HUDEP-2 (cell line): ENCODE data around the gene PLCB3.

ENCODE experiments used
- DNase-seq, 76 experiments: peaks; one replicate each; lab custom pipeline; 2025; ENCODE audit not compliant: unreplicated experiment in 76 of 76; lab: John Stamatoyannopoulos, UW

Gene PLCB3

DNA sequence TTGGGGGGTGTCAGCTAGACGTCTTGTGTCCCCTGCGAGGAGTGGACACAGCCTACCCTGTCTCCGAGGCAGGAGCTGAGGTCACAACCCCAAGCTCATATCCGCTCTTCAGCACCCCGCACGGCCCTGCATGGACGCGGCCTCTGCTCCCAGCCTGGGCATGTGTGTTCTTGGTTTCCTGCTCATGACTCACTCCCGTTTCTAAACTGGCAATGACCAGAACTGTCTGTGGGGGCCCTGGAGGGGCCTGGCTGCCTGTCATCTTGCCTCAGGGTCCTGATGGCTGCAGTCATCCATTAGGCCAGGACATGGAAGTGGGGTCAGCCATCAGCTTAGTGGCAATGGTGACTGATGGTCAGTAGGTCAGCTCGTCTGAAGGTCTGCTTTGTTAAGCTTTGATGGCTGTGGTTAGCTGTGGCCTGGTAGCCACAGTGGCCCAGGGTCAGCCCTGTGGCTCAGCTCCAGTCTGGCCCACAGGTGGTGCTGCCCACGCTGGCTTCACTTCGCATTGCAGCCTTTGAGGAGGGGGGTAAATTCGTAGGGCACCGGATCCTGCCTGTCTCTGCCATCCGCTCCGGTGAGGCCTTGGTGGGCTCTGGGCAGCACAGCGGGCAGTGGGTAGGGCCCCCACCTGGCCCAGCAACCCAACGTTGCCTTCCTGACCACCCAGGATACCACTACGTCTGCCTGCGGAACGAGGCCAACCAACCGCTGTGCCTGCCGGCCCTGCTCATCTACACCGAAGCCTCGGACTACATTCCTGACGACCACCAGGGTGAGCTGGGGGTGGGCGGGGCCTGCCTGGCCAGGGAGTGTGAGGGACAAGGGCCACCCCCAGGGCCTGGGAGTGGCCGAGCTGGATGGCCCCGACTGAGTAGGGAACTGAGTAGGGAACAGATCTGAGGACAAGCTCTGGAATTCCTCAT, 12.0 kb downstream of the PLCB3 start:
- no peak for DNase-seq

DNA sequence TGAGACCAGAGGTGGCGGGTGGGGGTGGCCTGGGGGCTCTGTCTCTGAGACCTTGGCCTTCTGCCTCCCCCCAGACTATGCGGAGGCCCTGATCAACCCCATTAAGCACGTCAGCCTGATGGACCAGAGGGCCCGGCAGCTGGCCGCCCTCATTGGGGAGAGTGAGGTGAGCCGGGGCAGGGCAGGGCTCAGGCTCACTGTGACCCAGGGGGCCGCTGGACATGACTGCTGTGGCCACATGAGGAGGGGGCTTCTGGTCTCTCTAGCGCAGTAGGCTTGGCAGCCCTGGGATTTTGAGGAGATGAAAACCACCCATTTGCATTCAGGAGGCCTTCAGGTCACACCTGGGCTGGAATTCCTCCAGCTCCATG, 12.6 kb downstream of the PLCB3 start:
- DNase-seq: no peak

DNA sequence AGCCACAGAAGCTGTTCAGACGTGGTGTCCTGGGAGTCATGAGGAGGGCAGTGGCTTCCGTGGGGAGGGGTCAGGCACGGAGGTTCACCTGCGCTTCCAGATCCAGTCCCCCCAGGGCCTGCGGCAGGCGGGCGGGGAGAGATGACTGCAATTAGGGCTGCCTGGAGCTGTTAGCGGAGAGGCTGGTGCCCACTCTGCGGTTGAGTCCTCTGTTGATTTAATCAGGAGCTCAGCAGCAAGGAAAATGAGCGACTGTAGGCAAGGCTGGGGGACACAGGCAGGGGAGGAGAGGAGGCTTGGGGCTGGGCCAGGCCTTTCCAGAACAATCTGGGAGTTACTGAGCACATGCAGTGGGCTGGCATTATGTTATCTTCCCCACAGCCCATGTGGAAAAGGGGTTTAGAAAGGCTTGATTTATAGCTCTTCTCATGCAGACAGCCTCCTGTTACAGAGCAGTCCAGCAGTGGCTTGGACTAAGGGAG, 13.1 kb downstream of the PLCB3 start:
- no peak for DNase-seq

DNA sequence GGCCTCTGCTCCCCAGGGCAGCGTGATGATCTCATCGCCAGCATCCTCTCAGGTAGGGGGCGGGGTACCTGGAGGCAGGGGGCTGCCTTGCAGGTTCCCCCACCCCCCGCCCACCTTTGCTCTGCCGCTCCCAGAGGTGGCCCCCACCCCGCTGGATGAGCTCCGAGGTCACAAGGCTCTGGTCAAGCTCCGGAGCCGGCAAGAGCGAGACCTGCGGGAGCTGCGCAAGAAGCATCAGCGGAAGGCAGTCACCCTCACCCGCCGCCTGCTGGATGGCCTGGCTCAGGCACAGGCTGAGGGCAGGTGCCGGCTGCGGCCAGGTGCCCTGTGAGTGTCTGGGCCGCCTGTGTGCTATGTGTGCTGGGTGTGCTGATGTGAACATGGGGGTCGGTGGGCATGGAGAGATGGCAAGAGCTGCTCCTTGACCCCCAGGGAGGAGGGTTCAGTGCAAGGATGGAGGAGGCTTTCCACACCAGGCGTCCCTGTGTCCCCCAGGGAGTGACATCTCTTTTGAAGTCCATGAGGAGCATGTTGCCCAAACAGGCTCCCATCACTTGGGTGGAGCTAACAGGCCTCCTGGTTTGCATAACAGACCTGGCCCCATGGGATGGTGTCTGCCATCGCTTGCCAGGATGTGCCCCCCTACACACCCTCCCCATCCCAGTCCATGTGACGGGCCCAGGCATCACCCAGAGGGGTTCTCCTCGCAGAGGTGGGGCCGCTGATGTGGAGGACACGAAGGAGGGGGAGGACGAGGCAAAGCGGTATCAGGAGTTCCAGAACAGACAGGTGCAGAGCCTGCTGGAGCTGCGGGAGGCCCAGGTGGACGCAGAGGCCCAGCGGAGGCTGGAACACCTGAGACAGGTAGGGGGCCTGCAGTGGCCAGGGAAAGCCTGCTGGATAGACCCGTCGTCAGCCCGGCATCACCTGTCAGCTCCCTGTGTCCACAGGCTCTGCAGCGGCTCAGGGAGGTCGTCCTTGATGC, 14.1 kb downstream of the PLCB3 start:
- DNase-seq: no peak

GRCh38 chr11:64266339-64266738, 15.0 kb downstream of the PLCB3 start:
- DNase-seq: no peak

DNA sequence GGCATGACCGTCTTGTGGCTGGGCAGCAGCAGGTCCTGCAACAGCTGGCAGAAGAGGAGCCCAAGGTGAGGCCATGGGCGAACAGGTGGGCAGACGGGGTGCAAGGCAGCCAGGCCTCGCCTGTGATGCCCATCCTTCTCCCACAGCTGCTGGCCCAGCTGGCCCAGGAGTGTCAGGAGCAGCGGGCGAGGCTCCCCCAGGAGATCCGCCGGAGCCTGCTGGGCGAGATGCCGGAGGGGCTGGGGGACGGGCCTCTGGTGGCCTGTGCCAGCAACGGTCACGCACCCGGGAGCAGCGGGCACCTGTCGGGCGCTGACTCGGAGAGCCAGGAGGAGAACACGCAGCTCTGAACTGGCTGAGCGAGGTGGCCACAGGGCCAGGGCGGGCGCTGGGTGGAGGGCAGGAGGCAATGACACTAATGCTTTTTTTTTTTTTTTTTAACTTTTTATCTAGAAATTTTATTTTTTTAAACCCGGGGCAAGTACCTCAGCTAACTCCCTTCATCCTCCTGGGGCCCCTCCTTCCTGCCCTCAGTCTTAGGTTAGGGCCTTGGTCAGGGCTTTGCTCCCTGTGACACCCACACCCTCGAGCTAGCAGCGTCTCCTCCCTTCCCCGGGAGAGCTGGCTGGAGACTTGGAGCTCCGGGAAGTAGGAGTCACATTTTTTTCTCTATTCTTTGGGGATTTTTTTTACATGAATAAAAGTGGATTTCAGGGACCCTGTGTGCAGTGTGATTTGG, 16.0 kb downstream of the PLCB3 start:
- DNase-seq: no peak

- peak in 45 of 76 experiments; percentile 10 to 63 (median 41) for DNase-seq
These were observed 16.9 kb downstream of the PLCB3 start for GRCh38 chr11:64268025-64268892.

DNA sequence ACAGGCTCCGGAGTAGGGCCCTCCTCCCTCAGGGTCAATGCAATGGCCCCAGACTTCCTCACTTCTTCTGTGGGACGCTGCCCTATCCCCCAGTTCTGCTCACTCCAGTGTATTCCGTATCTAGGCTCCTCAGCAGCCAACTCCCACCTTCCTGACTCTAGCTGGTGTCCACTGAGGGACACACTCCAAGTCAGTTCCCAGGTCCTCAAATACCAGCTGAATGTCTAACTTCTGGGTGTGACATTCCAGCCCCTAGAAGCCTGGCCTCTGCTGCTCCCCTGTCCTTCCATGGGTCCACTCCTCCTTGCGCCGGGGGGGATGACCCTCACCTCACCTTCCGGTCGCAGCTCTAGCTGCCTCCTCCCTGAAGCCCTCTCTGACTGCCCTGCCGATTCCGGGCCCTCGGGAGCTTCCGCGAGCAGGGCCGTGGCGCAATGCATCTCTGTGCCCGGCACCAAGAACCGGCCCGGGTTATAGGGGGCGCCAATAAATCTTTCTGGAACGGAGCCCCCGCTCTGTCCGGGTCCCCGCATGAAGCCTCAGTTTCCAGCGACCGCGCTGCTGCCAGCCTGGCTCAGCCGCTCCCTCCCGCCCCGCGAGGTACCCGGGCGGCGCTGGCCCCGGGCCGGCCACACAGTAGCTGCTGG, 17.7 kb downstream of the PLCB3 start:
- DNase-seq: peak in 48 of 76 experiments; percentile 9 to 72 (median 32)

GRCh38 chr11:64269540-64270220, 18.4 kb downstream of the PLCB3 start:
- DNase-seq: peak in 75 of 76 experiments; percentile 71 to 99 (median 97)

DNA sequence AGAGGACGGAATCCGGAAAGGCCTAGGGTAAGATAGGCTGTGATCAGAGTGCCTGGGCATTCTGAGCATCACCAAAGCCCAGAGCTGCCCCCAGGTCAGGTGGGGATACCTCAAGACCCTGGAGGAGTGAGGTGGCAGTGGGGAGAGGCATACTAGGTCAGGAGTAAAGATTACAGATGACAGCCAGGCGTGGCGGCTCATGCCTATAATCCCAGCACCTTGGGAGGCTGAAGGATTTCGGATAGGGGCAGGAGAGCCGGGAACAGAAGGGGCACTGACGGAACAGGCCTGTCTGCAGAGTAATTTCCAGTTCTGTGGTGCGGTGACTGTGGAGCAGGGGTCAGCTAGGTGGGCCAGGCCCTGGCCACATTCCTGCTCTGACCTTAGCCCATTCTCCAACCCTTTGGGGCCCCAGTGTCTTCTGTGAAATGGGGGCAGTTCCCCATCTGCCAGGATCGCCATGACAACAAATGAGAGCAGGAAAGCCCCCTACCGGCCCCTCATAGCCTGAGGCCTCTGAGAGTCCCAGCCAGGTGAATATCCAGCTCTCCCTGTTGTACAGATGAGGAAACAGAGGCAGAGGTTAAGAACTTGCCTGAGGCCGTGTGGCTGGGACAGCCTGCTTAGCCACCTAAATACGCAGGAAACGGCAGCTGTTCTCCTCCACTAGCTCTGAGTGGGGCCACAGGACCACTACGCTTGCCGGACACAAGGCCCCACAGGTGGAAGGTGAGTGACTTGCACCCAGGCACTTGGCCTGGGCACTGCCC, 23.9 kb downstream of the PLCB3 start:
- DNase-seq: no peak

GRCh38 chr11:64275841-64276240, 24.5 kb downstream of the PLCB3 start:
- DNase-seq: no peak

DNA sequence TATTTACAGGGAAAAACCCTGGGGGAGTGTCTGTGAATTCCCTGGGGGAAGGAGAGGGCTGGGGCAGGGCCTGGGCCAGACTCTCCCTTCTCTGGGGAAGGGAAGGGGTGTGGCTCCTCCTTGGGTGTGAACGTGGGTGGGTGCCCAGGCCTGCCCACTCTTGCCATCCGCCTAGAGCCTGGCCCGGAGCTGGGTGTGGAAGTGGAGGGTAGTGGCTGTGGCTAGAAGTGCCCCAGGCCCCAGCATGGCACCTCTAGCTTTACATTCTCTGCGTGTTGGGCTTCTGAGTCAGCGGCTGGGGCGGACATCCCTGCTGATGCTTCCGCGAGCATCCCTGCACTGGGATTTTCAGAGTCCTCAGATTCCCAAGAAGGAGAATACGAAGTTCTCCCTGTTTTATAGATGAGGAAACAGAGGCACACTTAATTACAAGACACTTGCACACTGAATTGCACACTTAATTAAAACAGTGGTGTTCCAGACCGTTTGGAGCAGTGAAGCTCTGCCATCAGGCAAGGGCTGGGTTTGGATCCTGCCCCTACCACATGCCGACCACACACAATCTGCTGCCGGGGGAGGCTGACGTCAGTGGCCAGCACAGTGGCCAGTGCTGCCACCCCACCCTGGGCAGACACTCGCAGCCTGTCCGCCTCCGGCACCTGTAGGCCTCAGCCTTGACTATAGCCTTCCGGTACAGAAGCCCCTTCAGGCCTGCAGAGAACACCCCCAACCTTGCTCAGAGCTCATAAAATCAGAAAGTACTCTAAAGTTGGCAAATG, 25.5 kb downstream of the PLCB3 start:
- DNase-seq: peak in 42 of 76 experiments; percentile 17 to 66 (median 40)

GRCh38 chr11:64278576-64279190, 27.4 kb downstream of the PLCB3 start:
- DNase-seq: no peak

- no peak for DNase-seq
These were observed 30.8 kb downstream of the PLCB3 start for GRCh38 chr11:64281957-64282770.

GRCh38 chr11:64283092-64283491, 31.8 kb downstream of the PLCB3 start:
- no peak for DNase-seq
